ENCODE data around the gene NEUROG2.
"Not testable (repeated sequence)": the region's sequence is repeated elsewhere in the genome, so short reads cannot be mapped to it uniquely, and the experiment has no call there.

Gene NEUROG2

GRCh38 chr4:112516066-112516470, at the start of gene NEUROG2:
TSS of gene NEUROG2 (minus strand) at chr4:112516180. CDS start at chr4:112515475, 705 bp downstream.
- DNase-seq (ENCODE audit: low read depth in 2 of 2): no peak

DNA sequence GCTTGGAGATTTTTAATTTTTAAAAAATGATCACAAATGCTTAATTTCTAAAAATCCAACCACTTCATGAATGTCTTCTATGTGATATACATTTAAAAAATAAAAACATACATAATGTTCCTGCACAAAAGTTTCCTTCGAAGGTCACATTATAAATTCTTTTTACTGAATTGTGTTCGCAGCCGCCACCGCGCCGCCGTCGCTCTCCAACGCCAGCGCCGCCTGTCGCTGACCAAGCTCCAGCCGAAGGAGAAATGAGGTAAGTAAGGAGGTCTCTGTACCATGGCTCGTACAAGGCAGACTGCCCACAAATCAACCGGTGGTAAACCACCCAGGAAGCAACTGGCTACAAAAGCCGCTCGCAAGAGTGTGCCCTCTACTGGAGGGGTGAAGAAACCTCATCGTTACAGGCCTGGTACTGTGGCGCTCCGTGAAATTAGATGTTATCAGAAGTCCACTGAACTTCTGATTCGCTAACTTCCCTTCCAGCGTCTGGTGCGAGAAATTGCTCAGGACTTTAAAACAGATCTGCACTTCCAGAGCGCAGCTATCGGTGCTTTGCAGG, 48.8 kb upstream of the NEUROG2 start:
- DNase-seq (ENCODE audit: low read depth in 2 of 2): no peak

DNA sequence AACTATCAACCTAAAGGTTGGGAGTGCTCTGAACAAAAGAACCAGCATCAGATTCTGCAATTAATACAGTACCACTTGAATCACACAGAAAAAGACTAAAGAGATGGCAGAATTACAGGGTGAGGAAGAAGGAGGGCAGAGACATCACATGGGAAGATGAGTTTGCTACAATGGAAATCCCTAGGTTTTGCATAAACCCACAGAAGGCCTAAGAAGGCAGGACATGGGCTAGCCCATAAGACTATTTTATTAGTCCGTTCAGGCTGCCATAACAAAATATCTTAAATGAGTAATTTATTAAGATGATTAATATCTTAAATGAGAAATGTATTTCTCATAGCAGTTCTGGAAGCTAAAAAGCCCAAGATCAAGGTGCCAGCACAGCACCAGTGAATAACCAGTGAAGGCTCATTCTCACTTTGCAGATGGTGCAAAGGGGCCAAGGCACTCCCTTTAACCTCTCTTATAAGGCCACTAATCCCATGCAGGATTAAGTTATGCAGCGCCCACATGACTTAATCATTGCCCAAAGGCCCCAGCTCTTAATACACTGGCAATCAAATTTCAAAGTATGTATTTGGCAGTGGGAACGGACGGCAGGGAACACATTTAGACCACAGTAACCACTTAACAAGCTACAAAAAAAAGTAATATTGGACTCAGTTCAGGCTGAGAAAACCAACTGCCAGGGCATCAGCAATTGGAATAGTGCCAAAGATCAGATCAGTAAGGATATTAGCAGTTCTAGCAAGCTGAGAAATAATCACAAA, 47.6 kb upstream of the NEUROG2 start:
- no peak for DNase-seq (ENCODE audit: low read depth in 2 of 2)

GRCh38 chr4:112562254-112562879, 46.4 kb upstream of the NEUROG2 start:
- DNase-seq (ENCODE audit: low read depth in 2 of 2): no peak

GRCh38 chr4:112560084-112560483, 44.1 kb upstream of the NEUROG2 start:
- no peak for DNase-seq (ENCODE audit: low read depth in 2 of 2)

- no peak for DNase-seq (ENCODE audit: low read depth in 2 of 2)
Measured at GRCh38 chr4:112559053-112559452, 43.1 kb upstream of the NEUROG2 start.

DNA sequence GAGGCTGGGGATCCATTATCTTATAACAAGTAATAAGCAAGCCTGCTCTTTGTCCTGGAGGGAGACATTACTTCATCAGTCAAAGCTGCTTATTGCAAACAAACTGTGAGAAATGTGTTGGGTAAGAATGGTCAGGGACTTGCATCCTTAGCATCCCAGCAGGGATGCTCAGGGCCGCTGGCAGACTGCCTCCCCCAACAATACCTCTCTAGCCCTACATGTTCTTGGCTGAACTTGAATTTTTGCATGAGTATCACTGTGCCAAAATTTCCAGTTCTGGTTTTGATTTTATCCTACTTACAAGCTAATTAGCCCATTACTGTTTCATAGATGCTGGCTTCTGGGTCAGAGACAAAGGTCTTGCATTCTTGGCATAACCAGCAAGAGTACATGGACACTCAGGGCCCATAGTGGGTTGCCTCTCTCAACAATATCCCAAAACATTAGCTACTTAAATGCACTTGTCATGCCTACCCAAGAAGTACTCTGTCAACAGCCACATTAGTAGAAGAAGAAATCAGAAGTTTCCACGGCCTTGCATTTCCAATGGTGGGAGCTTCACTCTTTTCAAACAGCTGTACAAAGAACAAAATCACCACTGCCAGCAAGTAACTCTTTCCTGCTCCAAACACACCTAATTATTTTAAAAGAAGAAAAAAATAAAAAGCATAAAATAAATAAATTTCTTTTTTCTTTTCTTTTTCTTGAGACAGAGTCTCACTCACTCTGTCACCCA, 41.9 kb upstream of the NEUROG2 start:
- no peak for DNase-seq (ENCODE audit: low read depth in 2 of 2)

DNA sequence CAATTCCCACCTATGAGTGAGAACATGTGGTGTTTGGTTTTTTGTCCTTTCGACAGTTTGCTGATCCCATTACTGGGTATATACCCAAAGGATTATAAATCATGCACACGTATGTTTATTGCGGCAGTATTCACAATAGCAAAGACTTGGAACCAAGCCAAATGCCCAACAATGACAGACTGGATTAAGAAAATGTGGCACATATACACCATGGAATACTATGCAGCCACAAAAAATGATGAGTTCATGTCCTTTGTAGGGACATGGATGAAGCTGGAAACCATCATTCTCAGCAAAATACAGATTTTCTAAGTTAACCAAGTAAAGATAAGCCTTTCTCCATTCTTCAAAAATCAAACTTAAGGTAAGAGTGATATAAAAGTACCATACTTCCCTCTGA, 38.3 kb upstream of the NEUROG2 start:
- not testable (repeated sequence) for DNase-seq (ENCODE audit: low read depth in 2 of 2)

DNA sequence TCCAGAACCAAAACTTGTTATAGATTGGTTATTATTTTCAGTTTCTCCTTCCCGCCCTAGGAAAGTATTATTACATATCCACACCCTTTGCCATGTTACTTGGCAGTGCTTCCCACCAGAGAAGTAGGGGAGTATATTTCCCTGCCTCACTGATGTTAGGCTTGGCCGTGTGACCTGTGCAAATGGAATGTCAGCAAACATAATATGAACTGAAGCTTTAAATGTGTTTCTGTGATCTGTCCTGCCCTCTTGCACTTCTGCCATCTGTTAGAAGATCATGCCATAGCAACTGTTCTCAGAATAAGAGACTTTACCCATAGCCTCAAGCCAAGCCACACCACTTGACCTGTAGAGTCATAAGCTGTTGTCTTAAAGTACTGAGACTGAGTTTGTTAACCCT, 36.7 kb upstream of the NEUROG2 start:
- no peak for DNase-seq (ENCODE audit: low read depth in 2 of 2)

DNA sequence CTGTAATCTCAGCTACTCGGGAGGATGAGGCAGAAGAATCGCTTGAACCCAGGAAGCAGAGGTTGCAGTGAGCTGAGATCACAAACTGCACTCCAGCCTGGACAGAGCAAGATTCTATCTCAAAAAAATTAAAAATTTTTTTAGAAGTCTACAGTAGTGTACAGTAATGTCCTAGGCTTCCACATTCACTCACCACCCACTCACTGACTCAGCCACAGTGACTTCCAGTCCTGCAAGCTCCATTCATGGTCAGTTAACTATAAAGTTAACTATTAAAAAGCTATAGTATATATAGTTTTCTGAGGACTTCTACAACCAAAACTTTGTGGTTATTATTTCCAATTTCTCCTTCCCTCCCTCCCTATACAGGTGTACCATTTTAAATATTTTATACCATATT, 34.7 kb upstream of the NEUROG2 start:
- no peak for DNase-seq (ENCODE audit: low read depth in 2 of 2)

DNA sequence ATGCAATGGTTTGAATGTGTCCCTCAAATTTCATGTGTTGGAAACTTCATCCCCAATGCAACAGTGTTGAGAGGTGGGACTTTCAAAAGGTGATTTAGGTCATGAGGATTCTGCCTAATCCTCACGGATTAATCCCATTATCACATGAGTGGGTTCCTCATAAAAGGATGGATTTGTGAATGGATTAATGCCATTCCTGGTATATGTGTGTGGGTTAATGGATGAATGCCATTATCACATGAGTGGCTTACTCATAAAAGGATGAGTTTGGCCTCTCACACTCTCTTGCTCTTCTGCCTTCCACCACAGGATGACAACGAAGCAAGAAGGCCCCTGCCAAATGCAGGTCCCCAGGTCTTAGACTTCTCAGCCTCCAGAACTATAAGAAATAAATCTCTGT, 30.5 kb upstream of the NEUROG2 start:
- DNase-seq (ENCODE audit: low read depth in 2 of 2): no peak

GRCh38 chr4:112545346-112545745, 29.4 kb upstream of the NEUROG2 start:
- DNase-seq (ENCODE audit: low read depth in 2 of 2): no peak

DNA sequence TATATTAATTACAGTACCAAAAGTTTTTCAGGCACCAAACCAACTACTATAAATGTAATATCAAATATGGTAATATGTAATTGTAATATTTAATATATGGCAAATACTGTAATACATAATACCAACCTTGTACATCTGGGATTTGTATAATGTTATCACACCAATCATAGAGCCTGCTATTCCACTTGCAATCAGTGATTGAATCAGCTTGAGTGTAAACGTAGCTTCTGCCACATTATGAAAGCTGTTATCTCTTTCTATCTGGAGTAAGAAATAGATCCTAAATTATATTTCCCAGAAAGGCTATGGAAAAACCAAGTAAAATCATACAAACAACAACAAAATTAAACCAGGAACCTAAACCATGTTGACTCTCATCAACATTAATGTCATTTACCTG, 24.7 kb upstream of the NEUROG2 start:
- no peak for DNase-seq (ENCODE audit: low read depth in 2 of 2)

- DNase-seq (ENCODE audit: low read depth in 2 of 2): no peak
Measured at GRCh38 chr4:112536123-112536522, 20.1 kb upstream of the NEUROG2 start.

DNA sequence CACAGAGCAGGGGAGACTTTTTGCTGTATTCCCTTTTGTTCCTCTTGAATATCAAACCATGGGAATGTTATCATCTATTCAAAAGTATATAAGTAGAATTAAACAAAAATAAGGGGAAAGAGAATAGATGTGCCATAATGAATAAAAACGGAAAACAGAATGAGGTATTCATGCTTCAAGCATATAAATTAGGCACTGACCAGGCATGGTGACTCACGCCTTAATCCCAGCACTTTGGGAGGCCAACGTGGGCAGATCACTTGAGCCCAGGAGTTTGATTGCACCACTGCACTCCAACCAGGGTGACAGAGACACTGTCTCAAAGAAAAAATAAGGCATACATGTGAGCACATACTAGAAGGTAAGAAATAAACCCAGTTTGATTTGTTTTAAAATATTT, 16.3 kb upstream of the NEUROG2 start:
- DNase-seq (ENCODE audit: low read depth in 2 of 2): no peak

- DNase-seq (ENCODE audit: low read depth in 2 of 2): no peak
Measured at GRCh38 chr4:112531146-112531545, 15.2 kb upstream of the NEUROG2 start.

DNA sequence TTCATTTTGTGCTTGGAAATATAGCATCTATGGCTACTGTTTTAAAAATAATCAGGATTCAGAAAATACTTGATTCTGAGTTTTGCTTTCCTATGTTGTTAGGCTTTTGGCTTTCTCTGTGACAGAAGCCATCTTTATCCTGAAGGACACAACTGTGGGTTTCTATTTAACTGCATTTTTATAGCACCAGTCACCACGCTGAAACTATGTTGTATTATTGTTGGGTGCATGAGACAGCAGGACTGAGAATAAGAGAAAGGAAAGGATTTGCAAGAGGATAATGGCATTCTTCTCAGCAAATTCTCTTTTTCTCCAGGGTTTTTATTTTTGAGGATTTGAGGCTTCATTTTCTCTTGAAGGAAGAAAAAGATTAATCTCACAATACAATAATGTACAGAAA, 10.1 kb upstream of the NEUROG2 start:
- DNase-seq (ENCODE audit: low read depth in 2 of 2): no peak

DNA sequence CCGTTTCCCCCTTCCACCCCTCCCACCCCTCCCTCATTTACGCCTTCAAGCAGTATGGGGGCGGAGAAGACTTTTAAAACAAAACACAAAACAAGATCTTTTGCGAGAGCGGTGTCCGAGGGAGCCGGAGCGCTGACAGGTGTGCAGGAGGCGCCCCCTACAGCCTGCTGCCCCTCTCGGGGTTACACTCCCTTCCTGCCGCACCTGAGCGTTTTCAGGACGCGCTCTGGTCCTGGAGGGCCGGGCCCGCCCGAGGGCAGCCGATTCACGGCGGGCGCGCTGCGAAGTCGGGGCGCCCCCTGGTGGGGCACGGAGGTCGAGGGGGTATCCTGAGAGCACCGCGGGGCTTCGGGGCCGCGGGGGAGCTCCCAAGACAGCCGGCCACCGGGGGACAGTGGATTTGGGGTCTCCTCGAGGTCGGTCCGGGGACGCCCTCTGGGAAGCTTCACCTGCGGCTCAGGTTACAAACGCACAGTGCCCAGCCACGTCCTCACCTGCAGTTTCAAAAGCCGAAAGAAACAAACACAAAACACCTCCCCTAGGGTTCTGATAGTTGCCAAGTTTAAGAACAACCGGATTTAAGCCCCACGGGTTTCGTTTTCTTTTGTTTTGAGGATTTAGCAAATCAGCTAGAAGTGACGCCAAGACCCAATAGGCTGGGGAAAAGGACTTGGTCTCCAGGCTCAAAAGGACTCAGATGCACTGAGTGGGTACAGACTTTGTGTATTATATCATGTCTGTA, 8.0 kb upstream of the NEUROG2 start:
- DNase-seq (ENCODE audit: low read depth in 2 of 2): peak; percentile 71 to 72

DNA sequence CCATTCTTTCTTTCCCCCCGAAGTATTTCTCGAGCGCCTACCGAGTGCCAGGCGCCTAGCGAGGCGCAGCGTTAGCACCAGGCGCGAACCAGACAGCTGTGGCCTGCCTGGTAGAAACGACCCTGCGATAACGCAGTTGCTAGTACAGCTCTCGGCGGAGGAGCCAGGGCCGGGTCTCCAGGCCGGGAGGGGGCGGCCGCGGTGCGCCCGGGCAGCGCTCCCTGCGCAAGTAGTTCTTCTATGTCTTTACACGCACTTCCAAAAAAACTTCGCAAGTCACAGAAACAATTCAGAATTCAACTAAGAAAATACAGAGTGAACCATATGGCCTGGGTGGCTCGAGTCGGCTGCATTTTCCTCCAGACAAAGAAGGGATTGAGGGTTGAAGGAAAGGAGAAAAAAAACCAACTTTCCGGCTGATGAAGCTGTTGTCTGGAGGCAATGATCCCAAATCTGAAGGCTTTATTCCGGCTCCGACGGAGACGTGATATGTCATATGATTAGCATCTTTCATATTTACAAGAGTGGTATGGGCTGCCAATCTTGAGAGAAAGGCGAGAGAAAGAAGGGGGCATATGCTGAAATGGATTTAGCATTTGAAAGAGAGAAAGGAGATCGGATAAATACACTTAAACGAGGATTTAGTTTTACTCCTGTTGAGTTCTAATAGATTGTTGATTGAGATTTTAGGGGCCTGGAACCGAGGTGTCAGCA, 7.2 kb upstream of the NEUROG2 start:
- DNase-seq (ENCODE audit: low read depth in 2 of 2): no peak

- DNase-seq (ENCODE audit: low read depth in 2 of 2): not testable (repeated sequence)
Measured at GRCh38 chr4:112522431-112522830, 6.5 kb upstream of the NEUROG2 start.
